OCI-LY1 (cell line): ENCODE measurements around the gene CAPN14.

Experiments used
- H2AFZ ChIP-seq: fragments of 200-600 bp; sonication (generic), shearing (Covaris generic); 2 replicates; pipeline ENCODE4 v1.6.0; 2014; ENCODE audit warnings: antibody characterized with exemption, mild to moderate bottlenecking, low read length
- H3F3A ChIP-seq: fragments of 200-600 bp; sonication (generic), shearing (Covaris generic); 2 replicates; pipeline ENCODE4 v1.6.0; 2014; ENCODE audit warnings: mild to moderate bottlenecking, antibody characterized with exemption, low read length, moderate library complexity; ENCODE audit not compliant: insufficient read depth
- H3K27ac ChIP-seq: fragments of 200-600 bp; sonication (generic); 2 replicates; pipeline ENCODE4 v1.5.1; 2014; ENCODE audit warnings: low read length, mixed run types, mild to moderate bottlenecking, low read depth; ENCODE audit not compliant: poor library complexity, severe bottlenecking
- H3K27me3 ChIP-seq: fragments of 200-600 bp; sonication (generic); 2 replicates; pipeline ENCODE4 v1.6.0; 2014; ENCODE audit warnings: antibody characterized with exemption, mild to moderate bottlenecking, low read length, moderate library complexity; ENCODE audit not compliant: insufficient read depth
- H3K36me3 ChIP-seq: fragments of 200-600 bp; sonication (generic); 2 replicates; pipeline ENCODE4 v1.6.1; 2014; ENCODE audit warnings: mild to moderate bottlenecking, antibody characterized with exemption, low read length, moderate library complexity, mixed read lengths; ENCODE audit not compliant: insufficient read depth
- H3K4me1 ChIP-seq: fragments of 200-600 bp; sonication (generic); 2 replicates; pipeline ENCODE4 v1.5.1; 2014; ENCODE audit warnings: mild to moderate bottlenecking, low read length, moderate library complexity; ENCODE audit not compliant: insufficient read depth, severe bottlenecking
- H3K4me2 ChIP-seq: fragments of 200-600 bp; sonication (generic), shearing (Covaris generic); 2 replicates; pipeline ENCODE4 v1.6.1; 2014; ENCODE audit warnings: low read length
- H3K4me3 ChIP-seq: fragments of 200-600 bp; sonication (generic); 2 replicates; pipeline ENCODE4 v1.5.1; 2014; ENCODE audit warnings: low read length, low read depth, mild to moderate bottlenecking, mixed read lengths; ENCODE audit not compliant: poor library complexity, severe bottlenecking
- H3K79me2 ChIP-seq: fragments of 200-600 bp; shearing (Covaris generic); 2 replicates; pipeline ENCODE4 v1.6.1; 2016; ENCODE audit warnings: mixed run types, low read length, mixed read lengths; ENCODE audit not compliant: insufficient read depth
- H3K9ac ChIP-seq: fragments of 200-600 bp; sonication (generic), shearing (Covaris generic); 2 replicates; pipeline ENCODE4 v1.6.1; 2014; ENCODE audit warnings: mild to moderate bottlenecking, low read length, mixed read lengths
- H3K9me2 ChIP-seq: fragments of 200-600 bp; sonication (generic), shearing (Covaris generic); 2 replicates; pipeline ENCODE4 v1.6.1; 2014; ENCODE audit warnings: low read depth, mild to moderate bottlenecking, low read length, mixed read lengths
- H3K9me3 ChIP-seq: fragments of 200-600 bp; shearing (Covaris generic); 2 replicates; pipeline ENCODE4 v1.6.1; 2014; ENCODE audit warnings: low read length, mixed read lengths
- H4K20me1 ChIP-seq: fragments of 200-600 bp; sonication (generic), shearing (Covaris generic); 2 replicates; pipeline ENCODE4 v1.6.0; 2016; ENCODE audit warnings: mild to moderate bottlenecking, low read length; ENCODE audit not compliant: insufficient read depth
- EZH2 ChIP-seq: fragments of 200-600 bp; sonication (generic), shearing (Covaris generic); IDR thresholded peaks from 2 replicates; pipeline ENCODE4 v1.8.0; 2017; ENCODE audit warnings: borderline replicate concordance, mixed run types, mild to moderate bottlenecking, antibody characterized with exemption, low read length, moderate library complexity, mixed read lengths
- TF ChIP-seq, protein P1 (sequence below): fragments of 200-600 bp; sonication (generic), shearing (Covaris generic); IDR thresholded peaks from 2 replicates; pipeline ENCODE4 v1.5.1; 2017; ENCODE audit warnings: mild to moderate bottlenecking, antibody characterized with exemption, low read length, moderate library complexity, mixed read lengths

The CAPN14 gene

DNA sequence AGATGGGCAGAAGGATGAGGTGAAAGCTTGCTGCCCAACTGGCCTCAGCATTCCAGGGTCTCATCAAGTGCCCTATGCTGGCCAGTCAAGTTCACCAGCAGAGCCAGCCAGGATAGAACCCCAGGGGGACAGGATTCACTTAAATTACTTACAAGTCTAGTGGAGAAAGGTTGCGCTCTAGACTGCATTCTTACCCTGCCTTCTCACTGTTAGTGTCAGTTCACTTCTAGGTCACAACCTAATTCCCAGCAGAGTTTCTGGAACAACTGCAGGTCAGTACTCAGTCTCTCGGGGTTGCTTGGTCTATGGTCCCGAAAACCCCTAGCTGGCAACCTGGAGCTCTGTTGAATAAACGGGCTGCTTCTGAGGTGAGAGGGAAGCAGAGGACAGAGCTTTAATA, 46.2 kb downstream of the CAPN14 start:
- H3K9ac ChIP-seq, result no peak overlapping the region
- no peaks in the 10 kb centered on the region for H3K9me3 ChIP-seq
- H3K4me3 ChIP-seq, result no peak overlapping the region
- no peak overlapping the region for H2AFZ ChIP-seq
- H3F3A ChIP-seq, result no peaks in the 10 kb centered on the region
- no peak overlapping the region for H3K4me2 ChIP-seq
- H3K27me3 ChIP-seq, result no peaks in the 10 kb centered on the region
- no peaks in the 10 kb centered on the region for H3K79me2 ChIP-seq
- no peaks in the 10 kb centered on the region for H3K4me1 ChIP-seq
- H3K27ac ChIP-seq, result no peak overlapping the region
- H3K36me3 ChIP-seq, result no peaks in the 10 kb centered on the region
- no peaks in the 10 kb centered on the region for H4K20me1 ChIP-seq
- H3K9me2 ChIP-seq, result no peaks in the 10 kb centered on the region
- TF ChIP-seq, protein P1, sequence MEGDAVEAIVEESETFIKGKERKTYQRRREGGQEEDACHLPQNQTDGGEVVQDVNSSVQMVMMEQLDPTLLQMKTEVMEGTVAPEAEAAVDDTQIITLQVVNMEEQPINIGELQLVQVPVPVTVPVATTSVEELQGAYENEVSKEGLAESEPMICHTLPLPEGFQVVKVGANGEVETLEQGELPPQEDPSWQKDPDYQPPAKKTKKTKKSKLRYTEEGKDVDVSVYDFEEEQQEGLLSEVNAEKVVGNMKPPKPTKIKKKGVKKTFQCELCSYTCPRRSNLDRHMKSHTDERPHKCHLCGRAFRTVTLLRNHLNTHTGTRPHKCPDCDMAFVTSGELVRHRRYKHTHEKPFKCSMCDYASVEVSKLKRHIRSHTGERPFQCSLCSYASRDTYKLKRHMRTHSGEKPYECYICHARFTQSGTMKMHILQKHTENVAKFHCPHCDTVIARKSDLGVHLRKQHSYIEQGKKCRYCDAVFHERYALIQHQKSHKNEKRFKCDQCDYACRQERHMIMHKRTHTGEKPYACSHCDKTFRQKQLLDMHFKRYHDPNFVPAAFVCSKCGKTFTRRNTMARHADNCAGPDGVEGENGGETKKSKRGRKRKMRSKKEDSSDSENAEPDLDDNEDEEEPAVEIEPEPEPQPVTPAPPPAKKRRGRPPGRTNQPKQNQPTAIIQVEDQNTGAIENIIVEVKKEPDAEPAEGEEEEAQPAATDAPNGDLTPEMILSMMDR, result no peak
- TF ChIP-seq EZH2, result no peak

DNA sequence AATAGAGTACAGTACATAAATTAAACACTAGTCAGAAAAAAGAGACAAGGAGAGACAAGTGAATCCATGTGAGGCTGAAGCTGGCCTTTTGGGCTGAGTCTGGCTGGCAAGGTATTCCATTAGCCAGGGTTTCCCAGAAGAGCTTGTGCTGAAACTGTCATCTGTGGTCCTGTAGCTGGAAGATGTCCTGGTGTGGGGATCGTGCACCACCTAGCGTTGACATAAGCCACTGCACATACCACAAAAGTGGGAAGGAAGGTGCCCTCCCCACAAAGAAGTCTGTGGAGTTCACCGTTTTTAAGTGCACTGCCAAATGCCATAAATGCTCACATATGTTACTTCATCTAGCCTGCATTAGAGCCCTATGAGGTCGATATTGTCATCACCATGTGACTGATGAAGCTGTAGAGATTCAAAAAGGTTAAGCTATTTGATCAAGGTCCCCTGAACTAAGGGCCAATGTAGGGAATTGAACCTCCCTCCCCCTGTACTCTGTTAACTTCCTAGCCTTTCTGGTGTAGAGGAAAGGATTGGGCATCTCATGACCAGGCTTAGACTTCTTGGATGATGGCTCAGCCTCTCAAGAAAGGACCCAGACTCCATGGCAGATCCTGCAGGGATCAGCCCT, 47.1 kb downstream of the CAPN14 start:
- Histone ChIP-seq H3K4me1 (no peaks in the 10 kb centered on the region), H3K36me3 (no peaks in the 10 kb centered on the region), H2AFZ (no peak overlapping the region), H3K4me2 (no peak overlapping the region), H4K20me1 (no peaks in the 10 kb centered on the region), H3K27ac (no peak overlapping the region), H3K9ac (no peak overlapping the region), H3K9me3 (no peaks in the 10 kb centered on the region), H3F3A (no peaks in the 10 kb centered on the region), H3K4me3 (no peak overlapping the region), H3K79me2 (no peaks in the 10 kb centered on the region), H3K9me2 (no peaks in the 10 kb centered on the region), H3K27me3 (no peaks in the 10 kb centered on the region)
- TF ChIP-seq EZH2, result no peak
- TF ChIP-seq, protein P1, result peak; percentile 86

DNA sequence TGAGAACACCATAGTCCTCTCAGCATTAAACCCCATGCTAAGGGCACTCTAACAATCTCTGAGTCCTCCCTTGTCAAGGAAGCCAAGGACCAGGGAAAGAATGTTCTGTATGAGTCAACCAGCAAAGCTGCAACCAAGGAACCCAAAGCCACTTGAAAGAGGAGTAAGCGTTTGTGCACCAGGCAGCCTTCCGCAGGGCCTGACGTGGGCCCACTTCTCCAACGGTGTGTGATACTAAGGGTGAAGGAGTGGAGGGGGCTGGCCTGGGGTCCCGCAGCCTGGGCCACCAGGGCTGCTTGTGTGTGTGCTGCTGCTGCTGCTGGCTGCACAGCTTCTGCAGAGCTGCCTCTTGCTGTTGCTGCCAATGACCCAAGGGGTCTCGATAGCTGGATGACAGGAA, 49.0 kb downstream of the CAPN14 start:
- H3K4me3 ChIP-seq, result no peak overlapping the region
- no peaks in the 10 kb centered on the region for H3K27me3 ChIP-seq
- H3K9ac ChIP-seq, result no peak overlapping the region
- no peaks in the 10 kb centered on the region for H4K20me1 ChIP-seq
- H3K9me2 ChIP-seq, result no peaks in the 10 kb centered on the region
- no peaks in the 10 kb centered on the region for H3K4me1 ChIP-seq
- H3K27ac ChIP-seq, result no peak overlapping the region
- H3K36me3 ChIP-seq, result no peaks in the 10 kb centered on the region
- no peaks in the 10 kb centered on the region for H3K79me2 ChIP-seq
- H3K9me3 ChIP-seq, result no peaks in the 10 kb centered on the region
- TF ChIP-seq, protein P1, result no peak
- TF ChIP-seq EZH2, result no peak
- H2AFZ ChIP-seq, result no peak overlapping the region
- H3K4me2 ChIP-seq, result no peak overlapping the region
- no peaks in the 10 kb centered on the region for H3F3A ChIP-seq
